ENCODE results near the gene OR2A25. TPM values are rescaled to one million over a fixed set of nuclear protein-coding genes. Genes with fewer than 3 reads are reported as not detected.
"Not testable (repeated sequence)": the region's sequence is repeated elsewhere in the genome, so short reads cannot be mapped to it uniquely, and the experiment has no call there.

Gene OR2A25
- under 1 TPM in 1 of 4 donors, not detected in 3; 0.18 TPM for polyA plus RNA-seq (ENCODE audit: insufficient read length in 4 of 4)

- DNase-seq (ENCODE audit: low read depth in 4 of 4, low spot score in 3 of 4): no peak
Observed at GRCh38 chr7:144069511-144069910, at the start of gene OR2A25. Gene OR2A25, plus strand, starts transcription at chr7:144069811. Its CDS starts 4,409 bp downstream, at chr7:144074220.

DNA sequence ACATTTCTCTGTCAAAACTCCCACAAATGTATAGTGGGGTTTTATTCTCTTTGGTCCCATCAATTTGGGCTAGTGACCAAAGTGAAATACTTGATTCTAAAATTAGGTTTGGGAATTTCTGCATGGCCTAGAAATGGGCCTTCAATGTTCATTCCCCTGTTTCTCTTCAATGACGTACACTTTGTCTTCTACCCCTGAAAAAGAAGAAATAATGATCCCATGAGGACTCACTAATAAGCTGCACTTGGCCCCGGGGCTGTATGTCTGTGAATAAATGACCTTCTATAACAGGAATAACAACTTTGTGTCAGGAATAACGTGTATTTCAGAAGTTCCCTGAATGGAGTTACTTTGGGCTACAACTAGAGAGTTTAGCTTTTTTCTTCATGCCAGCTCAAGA lies 49.3 kb upstream of the OR2A25 start:
- no peak for DNase-seq (ENCODE audit: low read depth in 4 of 4, low spot score in 3 of 4)

DNA sequence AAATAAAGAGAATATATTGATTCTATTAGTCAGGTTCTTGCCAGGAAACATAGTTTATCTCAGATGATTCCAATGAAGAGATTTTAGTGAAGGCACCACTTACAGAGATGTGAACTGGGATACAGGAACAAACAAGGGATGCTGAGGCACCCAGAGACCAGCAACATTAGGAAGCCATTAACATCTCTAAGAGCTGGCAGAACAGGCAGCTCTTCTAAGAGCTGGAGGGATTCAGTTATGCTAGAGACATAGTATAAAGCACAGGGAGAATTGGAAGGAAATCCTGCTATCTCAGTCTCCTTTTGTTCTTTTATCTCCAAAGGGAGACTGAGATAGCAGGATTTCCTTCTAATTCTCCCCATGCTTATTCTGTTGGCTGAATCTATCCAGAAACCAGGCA lies 47.4 kb upstream of the OR2A25 start:
- DNase-seq (ENCODE audit: low read depth in 4 of 4, low spot score in 3 of 4): no peak

GRCh38 chr7:144023171-144023827 lies 46.3 kb upstream of the OR2A25 start:
- DNase-seq (ENCODE audit: low read depth in 4 of 4, low spot score in 3 of 4): no peak

- no peak for DNase-seq (ENCODE audit: low read depth in 4 of 4, low spot score in 3 of 4)
Observed at GRCh38 chr7:144024213-144024612, 45.4 kb upstream of the OR2A25 start.

- DNase-seq (ENCODE audit: low read depth in 4 of 4, low spot score in 3 of 4): no peak
Observed at GRCh38 chr7:144026203-144026883, 43.3 kb upstream of the OR2A25 start.

DNA sequence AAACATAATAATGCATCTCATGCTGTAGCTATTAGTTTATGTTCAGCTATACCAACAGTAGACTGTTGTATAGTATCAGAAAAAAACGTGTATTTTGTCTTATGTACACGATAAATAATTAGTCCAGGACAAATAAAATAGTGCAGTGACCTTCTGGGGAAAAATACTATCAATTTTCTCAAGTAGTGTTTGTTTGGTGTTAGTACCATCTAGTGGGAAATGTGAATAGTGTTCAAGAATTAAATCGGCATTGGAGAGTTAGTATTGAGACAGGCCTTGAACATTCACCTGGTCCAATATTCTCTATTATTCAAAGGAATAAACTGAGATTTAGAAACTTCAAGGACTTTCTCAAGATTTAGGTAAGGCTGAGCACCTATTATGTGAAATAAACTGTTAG lies 42.5 kb upstream of the OR2A25 start:
- DNase-seq (ENCODE audit: low read depth in 4 of 4, low spot score in 3 of 4): peak in 1 of 4 donors; percentile 11

- no peak for DNase-seq (ENCODE audit: low read depth in 4 of 4, low spot score in 3 of 4)
Observed at GRCh38 chr7:144027974-144028373, 41.6 kb upstream of the OR2A25 start.

DNA sequence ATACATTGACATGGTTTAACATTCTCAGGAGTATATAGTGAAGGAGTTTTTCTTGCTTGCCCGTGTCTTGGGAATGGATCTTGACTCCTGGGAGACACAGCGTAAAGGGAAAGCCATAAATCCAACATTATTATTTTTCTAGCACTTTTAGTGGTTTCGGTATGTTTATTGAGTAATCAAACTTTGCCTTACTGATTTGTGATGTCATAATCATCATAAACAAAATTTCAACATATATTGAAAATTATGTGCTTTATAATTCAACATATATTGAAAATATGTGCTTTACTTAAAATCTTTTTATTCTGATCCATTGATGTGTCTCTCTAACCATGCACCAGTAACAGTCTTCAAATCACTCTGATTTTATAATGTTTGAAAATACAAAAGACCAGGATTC lies 41.1 kb upstream of the OR2A25 start:
- DNase-seq (ENCODE audit: low read depth in 4 of 4, low spot score in 3 of 4): no peak

DNA sequence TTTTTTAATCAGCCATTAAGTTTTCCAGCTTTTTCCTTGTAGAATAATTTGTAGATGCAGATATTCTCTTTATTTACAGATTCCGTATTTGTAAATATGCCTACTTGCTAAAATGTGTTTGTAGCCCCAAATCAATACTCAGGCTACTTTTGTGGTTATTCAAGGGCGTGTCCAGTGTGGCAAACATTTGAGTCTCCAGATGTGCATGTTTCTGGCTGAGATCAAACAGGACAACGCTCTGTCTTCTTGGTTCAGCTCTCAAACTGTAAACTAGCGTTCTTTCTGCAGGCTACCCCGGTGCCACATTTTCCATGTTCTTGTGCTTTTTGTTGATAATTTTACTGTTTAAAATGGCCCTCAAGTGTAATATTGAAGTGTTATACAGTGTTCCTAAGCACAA lies 37.1 kb upstream of the OR2A25 start:
- DNase-seq (ENCODE audit: low read depth in 4 of 4, low spot score in 3 of 4): no peak

DNA sequence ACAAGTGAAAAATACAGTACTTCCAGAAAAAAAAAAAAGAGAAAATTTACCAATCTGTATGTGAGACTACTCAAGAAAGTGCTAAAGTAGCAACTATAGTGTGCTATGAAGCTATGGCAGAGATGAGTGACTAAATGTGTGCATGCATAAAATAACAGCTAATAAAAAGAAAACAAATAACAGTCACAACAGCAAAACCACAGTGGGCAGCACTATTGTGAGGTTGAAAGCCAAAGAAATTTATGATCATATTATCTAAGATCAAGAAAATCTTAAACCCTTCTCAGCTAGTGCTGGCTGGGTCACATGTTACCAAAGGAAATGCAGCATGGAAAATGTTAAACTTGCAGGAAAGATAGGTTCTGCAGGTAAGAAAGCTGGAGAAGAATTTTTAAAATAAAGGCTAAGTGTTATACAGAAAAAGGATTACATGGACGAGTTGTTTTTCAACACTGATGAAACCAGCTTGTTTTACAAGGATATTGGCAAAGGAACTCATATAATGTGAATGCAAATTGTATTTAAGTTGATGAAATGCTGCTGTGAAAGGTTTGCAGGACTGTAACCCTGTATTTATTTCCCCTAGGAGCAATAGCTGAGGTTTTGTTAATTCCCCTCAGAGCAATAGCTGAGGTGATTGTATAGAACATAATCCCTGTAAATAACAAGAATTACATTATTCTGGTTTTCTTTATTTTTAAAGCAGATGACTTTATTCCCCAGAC lies 36.5 kb upstream of the OR2A25 start:
- DNase-seq (ENCODE audit: low read depth in 4 of 4, low spot score in 3 of 4): no peak

GRCh38 chr7:144035385-144035784 lies 34.2 kb upstream of the OR2A25 start:
- DNase-seq (ENCODE audit: low read depth in 4 of 4, low spot score in 3 of 4): no peak

GRCh38 chr7:144036302-144036885 lies 33.2 kb upstream of the OR2A25 start:
- no peak for DNase-seq (ENCODE audit: low read depth in 4 of 4, low spot score in 3 of 4)

GRCh38 chr7:144037414-144038035 lies 32.1 kb upstream of the OR2A25 start:
- no peak for DNase-seq (ENCODE audit: low read depth in 4 of 4, low spot score in 3 of 4)

DNA sequence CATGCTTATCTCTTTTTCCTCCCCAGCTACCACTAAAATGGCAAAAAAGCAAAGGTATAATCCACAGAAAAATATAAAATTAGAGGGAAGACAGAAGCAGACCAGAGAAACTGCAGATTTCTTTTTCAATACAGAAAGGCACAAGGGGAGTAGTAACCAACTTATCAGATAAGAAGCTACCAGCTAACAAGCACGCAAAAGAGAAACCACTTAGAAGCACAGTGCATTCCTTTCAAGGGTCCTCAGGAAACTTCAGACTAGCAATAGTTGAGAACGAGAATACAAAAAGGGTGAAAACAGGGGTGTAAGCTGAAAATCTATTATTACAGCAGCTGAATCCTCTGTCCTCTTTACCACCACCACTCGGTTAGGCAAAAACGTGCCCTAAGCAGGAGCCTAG lies 30.7 kb upstream of the OR2A25 start:
- DNase-seq (ENCODE audit: low read depth in 4 of 4, low spot score in 3 of 4): no peak

GRCh38 chr7:144048648-144049047 lies 21.0 kb upstream of the OR2A25 start, which contains the start of gene OR2A5:
Gene OR2A5, plus strand, starts transcription at chr7:144048948. Its CDS starts 1,454 bp downstream, at chr7:144050402.
- DNase-seq (ENCODE audit: low read depth in 4 of 4, low spot score in 3 of 4): no peak

DNA sequence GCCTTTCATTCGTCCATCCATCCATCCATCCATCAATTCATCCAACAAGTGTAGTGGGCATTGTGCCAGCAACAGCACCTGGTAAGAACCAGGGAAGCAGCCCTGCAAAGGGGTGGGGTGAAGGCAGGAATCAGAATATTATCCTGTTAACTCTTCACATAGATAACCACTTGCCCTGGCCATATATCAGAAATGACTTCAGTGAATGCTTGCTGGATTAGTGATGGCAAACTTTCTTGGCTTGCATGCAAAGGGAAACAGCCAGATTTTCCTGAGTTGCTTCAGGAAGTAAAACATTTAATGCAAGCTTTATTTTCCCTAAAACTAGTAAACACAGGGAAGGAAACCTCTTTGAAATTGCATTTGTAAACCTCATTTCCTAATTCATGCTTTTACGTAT lies 20.1 kb upstream of the OR2A25 start:
- DNase-seq (ENCODE audit: low read depth in 4 of 4, low spot score in 3 of 4): no peak

- no peak for DNase-seq (ENCODE audit: low read depth in 4 of 4, low spot score in 3 of 4)
Observed at GRCh38 chr7:144050093-144050492, 19.5 kb upstream of the OR2A25 start.

- DNase-seq (ENCODE audit: low read depth in 4 of 4, low spot score in 3 of 4): not testable (repeated sequence)
Observed at GRCh38 chr7:144050884-144051283, 18.7 kb upstream of the OR2A25 start.

DNA sequence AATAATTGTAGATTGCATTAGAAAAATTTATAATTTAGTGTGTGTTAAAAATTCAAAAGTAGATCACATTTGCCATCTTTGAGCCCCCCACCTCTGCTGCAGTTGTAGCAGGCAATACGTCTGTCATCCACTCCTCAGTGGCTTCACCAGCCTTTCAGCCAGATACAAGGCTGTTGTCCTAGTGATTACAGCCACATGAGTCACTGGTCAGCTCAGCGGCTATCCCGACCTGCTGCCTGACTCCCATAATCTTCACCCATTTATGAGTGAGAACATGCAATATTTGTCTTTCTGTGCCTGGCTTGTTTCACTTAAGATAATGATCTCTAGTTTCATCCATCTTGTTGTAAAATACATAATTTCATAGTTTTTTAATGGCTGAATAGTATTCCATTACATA lies 11.7 kb upstream of the OR2A25 start:
- no peak for DNase-seq (ENCODE audit: low read depth in 4 of 4, low spot score in 3 of 4)

DNA sequence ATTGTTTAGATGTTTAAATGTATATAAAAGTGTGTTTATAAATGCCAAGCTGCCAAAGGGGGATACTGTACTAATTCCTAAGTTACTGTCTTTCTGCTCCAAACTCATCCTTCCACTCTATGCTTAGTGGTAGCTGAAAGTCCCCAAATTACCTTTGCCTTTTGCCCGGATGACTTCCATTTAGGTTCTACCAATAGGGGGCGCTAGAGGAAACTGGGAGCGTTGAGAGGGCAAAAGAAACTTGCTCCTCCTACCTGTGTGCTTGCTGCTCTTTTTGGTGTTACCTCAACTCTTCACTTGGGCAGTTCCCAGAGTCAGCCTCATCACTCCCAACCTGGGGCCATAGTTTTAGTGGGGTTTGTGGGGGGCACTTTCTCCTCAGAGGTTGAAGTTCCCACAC lies 5.9 kb upstream of the OR2A25 start:
- no peak for DNase-seq (ENCODE audit: low read depth in 4 of 4, low spot score in 3 of 4)

Measured in left renal pelvis (tissue), 4 donors.